PC-3 (cell line): ENCODE measurements around the gene KCNG2. TPM values are rescaled to one million over a fixed set of nuclear protein-coding genes. Genes with fewer than 3 reads are reported as not detected.

Experiments used
- ATAC-seq: fragments of 200-7000 bp; cut with Tn5 transposase; 2 replicates; pipeline ENCODE4 v1.9.1; 2020; ENCODE audit warnings: mild to moderate bottlenecking, moderate library complexity
- BruUV-seq: library from RNA; stranded (reverse); fragments of 400-500 nt; replicated peaks from 2 replicates; lab custom pipeline; 2021; lab: Mats Ljungman, UMichigan
- CTCF ChIA-PET: fragments of 300-600 bp; sonication (Branson Sonifier 250); formaldehyde crosslinking; loops from one replicate; lab custom pipeline; 2022; ENCODE audit warnings: antibody characterized with exemption; lab: Charles Lee
- POLR2A ChIA-PET: fragments of 300-600 bp; sonication (Branson Sonifier 250); formaldehyde crosslinking; loops from one replicate; lab custom pipeline; 2022; ENCODE audit warnings: antibody characterized with exemption; ENCODE audit not compliant: unreplicated experiment; lab: Charles Lee
- DNase-seq: peaks from one replicate; pipeline ENCODE4 v3.0.0-alpha.2; 2015
- H2AFZ ChIP-seq: fragments of 300-600 bp; sonication (generic); 2 replicates; pipeline ENCODE4 v1.6.0; 2016; ENCODE audit warnings: antibody characterized with exemption, low read length
- H3F3A ChIP-seq: fragments of 300-600 bp; sonication (generic); one replicate; pipeline ENCODE4 v1.6.0; 2017; ENCODE audit warnings: antibody characterized with exemption, low read length, control low read depth, mild to moderate bottlenecking; ENCODE audit not compliant: unreplicated experiment
- H3K27ac ChIP-seq: fragments of 300-600 bp; sonication (generic); 2 replicates; pipeline ENCODE4 v1.5.1; 2016; ENCODE audit warnings: mild to moderate bottlenecking, low read length
- H3K27me3 ChIP-seq: fragments of 300-600 bp; sonication (generic); 2 replicates; pipeline ENCODE4 v1.6.1; 2016; ENCODE audit warnings: low read length, mixed read lengths
- H3K36me3 ChIP-seq: fragments of 300-600 bp; sonication (generic); 2 replicates; pipeline ENCODE4 v1.6.1; 2016; ENCODE audit warnings: low read depth, mixed run types, low read length, mixed read lengths
- H3K4me1 ChIP-seq: fragments of 300-600 bp; sonication (generic); 2 replicates; pipeline ENCODE4 v1.5.1; 2016; ENCODE audit warnings: low read length; ENCODE audit not compliant: insufficient read depth
- H3K4me2 ChIP-seq: fragments of 300-600 bp; sonication (generic); 2 replicates; pipeline ENCODE4 v1.6.0; 2016; ENCODE audit warnings: low read length
- H3K4me3 ChIP-seq: fragments of 300-600 bp; sonication (generic); 2 replicates; pipeline ENCODE4 v1.5.1; 2016; ENCODE audit warnings: mild to moderate bottlenecking, low read length, mixed read lengths
- H3K79me2 ChIP-seq: fragments of 300-600 bp; sonication (generic); 2 replicates; pipeline ENCODE4 v1.6.1; 2017; ENCODE audit warnings: low read length, mixed read lengths
- H3K9ac ChIP-seq: fragments of 300-600 bp; sonication (generic); 2 replicates; pipeline ENCODE4 v1.6.0; 2016; ENCODE audit warnings: mild to moderate bottlenecking, low read length
- H3K9me2 ChIP-seq: fragments of 300-600 bp; sonication (generic); replicated peaks from 2 replicates; pipeline ENCODE4 v1.6.1; 2016; ENCODE audit warnings: mixed run types, low read length, mixed read lengths
- H3K9me3 ChIP-seq: fragments of 300-600 bp; sonication (generic); 2 replicates; pipeline ENCODE4 v1.6.1; 2016; ENCODE audit warnings: low read length, mixed read lengths
- H4K20me1 ChIP-seq: fragments of 300-600 bp; sonication (generic); 2 replicates; pipeline ENCODE4 v1.6.1; 2016; ENCODE audit warnings: low read length, mixed read lengths
- CTCF ChIP-seq: fragments of 300-600 bp; sonication (generic); conservative IDR thresholded peaks from 2 replicates; pipeline ENCODE4 v1.5.1; 2017; ENCODE audit warnings: antibody characterized with exemption, low read depth, mild to moderate bottlenecking, low read length
- EZH2 ChIP-seq: fragments of 300-600 bp; sonication (generic); IDR thresholded peaks from one replicate; pipeline ENCODE4 v1.6.1; 2017; ENCODE audit warnings: antibody characterized with exemption, mild to moderate bottlenecking, low read length; ENCODE audit not compliant: unreplicated experiment
- EZH2phosphoT487 ChIP-seq: fragments of 300-600 bp; sonication (generic); IDR thresholded peaks from 2 replicates; pipeline ENCODE4 v1.6.1; 2018; ENCODE audit warnings: mild to moderate bottlenecking, antibody characterized with exemption, low read length, borderline replicate concordance
- intact Hi-C: fragments of 100-400 bp; cut with micrococcal nuclease; formaldehyde crosslinking; loops from 2 replicates; pipeline ENCODE4 v1.9.0; 2023
- total RNA-seq: library from RNA; depleted of rRNA; stranded (reverse); fragments of >200 nt; gene quantifications from 2 replicates; pipeline ENCODE4 v1.2.3, GENCODE V29; 2014

KCNG2 gene
- total RNA-seq, 1 experiment from 2014 or later = not detected

- Histone ChIP-seq H3K9ac (no peak overlapping the region), H3K4me2 (no peak overlapping the region), H3K27me3 (no peaks in the 10 kb centered on the region), H3F3A (no peaks in the 10 kb centered on the region), H3K9me3 (no peaks in the 10 kb centered on the region), H3K36me3 (no peaks in the 10 kb centered on the region), H2AFZ (no peak overlapping the region), H3K79me2 (no peaks in the 10 kb centered on the region), H4K20me1 (no peaks in the 10 kb centered on the region), H3K4me3 (no peak overlapping the region), H3K9me2 (no peaks in the 10 kb centered on the region), H3K4me1 (peaks cover 6% of the 10 kb centered on the region; the same call in 1 of the 2 replicates), H3K27ac (no peak overlapping the region)
- no peak for DNase-seq
- ChIA-PET CTCF (no interaction called here), POLR2A (no interaction called here)
- ATAC-seq = no peak
- BruUV-seq = no TSS peak
- TF ChIP-seq EZH2 = no peak
- no peak for TF ChIP-seq EZH2phosphoT487
- TF ChIP-seq CTCF = no peak
- intact Hi-C loops = no loop called here
These were observed 53.0 kb downstream of the KCNG2 start for GRCh38 chr18:79850731-79851130.

DNA sequence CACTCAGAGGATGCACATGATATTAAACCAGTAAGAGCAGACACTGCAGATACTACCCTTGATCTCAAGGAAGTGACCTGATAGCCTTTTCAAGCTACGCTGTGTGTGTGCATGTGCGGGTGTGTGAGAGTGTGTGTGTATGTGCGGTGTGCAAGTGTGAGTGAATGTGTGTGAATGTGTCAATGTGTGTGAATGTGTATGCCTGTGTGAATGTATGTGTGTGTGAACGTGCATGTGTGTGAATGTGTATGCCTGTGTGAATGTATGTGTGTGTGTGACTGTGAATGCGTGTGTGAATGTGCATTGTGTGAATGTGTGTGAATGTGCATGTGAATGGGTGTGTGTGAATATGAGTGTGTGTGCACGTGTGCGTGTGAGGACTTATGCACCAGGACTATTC, 53.8 kb downstream of the KCNG2 start:
- Histone ChIP-seq H3K4me1 (peaks cover 9% of the 10 kb centered on the region; the same call in 1 of the 2 replicates), H3K4me3 (no peak overlapping the region), H3K79me2 (no peaks in the 10 kb centered on the region), H3F3A (no peaks in the 10 kb centered on the region), H3K9me2 (no peaks in the 10 kb centered on the region), H3K9me3 (no peaks in the 10 kb centered on the region), H3K9ac (no peak overlapping the region), H3K27me3 (no peaks in the 10 kb centered on the region), H2AFZ (no peak overlapping the region), H4K20me1 (no peaks in the 10 kb centered on the region), H3K36me3 (no peaks in the 10 kb centered on the region), H3K27ac (no peak overlapping the region), H3K4me2 (no peak overlapping the region)
- ATAC-seq = no peak
- no peak for TF ChIP-seq EZH2phosphoT487
- no peak for TF ChIP-seq CTCF
- no peak for TF ChIP-seq EZH2
- POLR2A ChIA-PET = no interaction called here
- CTCF ChIA-PET = no interaction called here
- DNase-seq = no peak
- no TSS peak for BruUV-seq
- intact Hi-C loops = no loop called here

DNA sequence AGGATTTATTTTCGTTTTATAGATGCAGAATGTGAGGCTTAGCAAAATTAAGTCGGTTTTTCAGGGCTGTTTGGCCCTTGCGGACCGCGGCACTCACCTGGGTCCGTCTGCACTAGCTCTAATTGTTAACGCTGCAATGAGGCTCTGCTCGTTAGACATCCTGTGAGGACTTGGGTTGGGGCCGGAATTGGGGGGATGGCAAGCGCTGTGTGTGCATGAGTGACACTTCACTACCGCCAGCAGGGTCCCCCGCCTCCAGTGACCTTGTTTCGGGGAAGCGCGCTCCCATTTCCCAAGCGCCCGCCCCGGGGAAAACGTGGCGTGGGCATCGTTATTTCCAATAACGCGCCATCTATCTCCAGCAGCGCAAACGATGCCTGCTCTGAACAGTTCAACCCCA, 54.2 kb downstream of the KCNG2 start:
- H3K79me2 ChIP-seq = no peaks in the 10 kb centered on the region
- H3K9me2 ChIP-seq = no peaks in the 10 kb centered on the region
- no peaks in the 10 kb centered on the region for H4K20me1 ChIP-seq
- no peaks in the 10 kb centered on the region for H3K27me3 ChIP-seq
- no peak for ATAC-seq
- no peak overlapping the region for H3K27ac ChIP-seq
- POLR2A ChIA-PET = no interaction called here
- H3K4me1 ChIP-seq = peaks cover 8% of the 10 kb centered on the region; the same call in 1 of the 2 replicates
- CTCF ChIA-PET = no interaction called here
- no peaks in the 10 kb centered on the region for H3F3A ChIP-seq
- DNase-seq = no peak
- TF ChIP-seq EZH2 (no peak), EZH2phosphoT487 (no peak), CTCF (no peak)
- H3K4me2 ChIP-seq = no peak overlapping the region
- no TSS peak for BruUV-seq
- H3K9me3 ChIP-seq = no peaks in the 10 kb centered on the region
- H2AFZ ChIP-seq = no peak overlapping the region
- intact Hi-C loops = no loop called here
- H3K4me3 ChIP-seq = no peak overlapping the region
- H3K36me3 ChIP-seq = no peaks in the 10 kb centered on the region
- no peak overlapping the region for H3K9ac ChIP-seq
